NCI-H128 (cell line): ENCODE data around the gene TK1.

Source experiments
- DNase-seq: peaks from one replicate; lab custom pipeline; 2025; ENCODE audit not compliant: unreplicated experiment; lab: John Stamatoyannopoulos, UW

TK1 gene

GRCh38 chr17:78223061-78223460, 36.2 kb upstream of the TK1 start:
- DNase-seq: no peak

- DNase-seq: no peak
Measured at GRCh38 chr17:78219396-78220150, 32.7 kb upstream of the TK1 start.

- DNase-seq: no peak
Measured at GRCh38 chr17:78214706-78215061, 27.8 kb upstream of the TK1 start.

- DNase-seq: peak; percentile 60
Measured at GRCh38 chr17:78214016-78214705, 27.3 kb upstream of the TK1 start, which contains the start of gene BIRC5. BIRC5 (plus strand) TSS chr17:78214253; CDS start chr17:78214317, 64 bp downstream.

- DNase-seq: no peak
Measured at GRCh38 chr17:78211032-78211431, 24.2 kb upstream of the TK1 start.

GRCh38 chr17:78210111-78210510, 23.3 kb upstream of the TK1 start:
- DNase-seq: no peak

GRCh38 chr17:78208486-78208885, 21.6 kb upstream of the TK1 start:
- DNase-seq: no peak

GRCh38 chr17:78206298-78206697, 19.4 kb upstream of the TK1 start:
- no peak for DNase-seq

GRCh38 chr17:78205124-78205775, 18.4 kb upstream of the TK1 start:
- DNase-seq: no peak

GRCh38 chr17:78204387-78205123, 17.7 kb upstream of the TK1 start:
- DNase-seq: no peak

GRCh38 chr17:78202666-78203065, 15.8 kb upstream of the TK1 start:
- DNase-seq: no peak

- no peak for DNase-seq
Measured at GRCh38 chr17:78200451-78200850, 13.6 kb upstream of the TK1 start.

GRCh38 chr17:78197147-78197832, 10.4 kb upstream of the TK1 start:
- DNase-seq: no peak

- DNase-seq: no peak
Measured at GRCh38 chr17:78196716-78197115, 9.9 kb upstream of the TK1 start.

- DNase-seq: no peak
Measured at GRCh38 chr17:78185981-78186691, 716 bp downstream of the TK1 start.

- DNase-seq: no peak
Measured at GRCh38 chr17:78184868-78185267, 2.0 kb downstream of the TK1 start.

- DNase-seq: no peak
Measured at GRCh38 chr17:78184351-78184750, 2.5 kb downstream of the TK1 start.

- no peak for DNase-seq
Measured at GRCh38 chr17:78183916-78184315, 2.9 kb downstream of the TK1 start.

GRCh38 chr17:78182504-78182903, 4.3 kb downstream of the TK1 start:
- no peak for DNase-seq

- DNase-seq: no peak
Measured at GRCh38 chr17:78180508-78180907, 6.3 kb downstream of the TK1 start.
